Fibroblast of lung (primary cell): Measurements from ENCODE around the gene PVR. TPM values are rescaled to one million over a fixed set of nuclear protein-coding genes. Genes with fewer than 3 reads are reported as not detected.

ENCODE experiments used
- DNase-seq, 2 donors: peaks; one replicate each; pipeline versions ENCODE4 v3.0.0 to v3.0.0-alpha.2; 2010; ENCODE audit warnings: low read depth in 2 of 2
- H2AFZ ChIP-seq: 2 replicates; pipeline ENCODE4 v1.5.1; 2012; ENCODE audit warnings: low read length, control low read depth, inconsistent platforms
- H3K27ac ChIP-seq: 2 replicates; pipeline ENCODE4 v1.5.1; 2011; ENCODE audit warnings: low read length, control low read depth; ENCODE audit not compliant: insufficient read depth
- H3K27me3 ChIP-seq: 2 replicates; pipeline ENCODE4 v1.5.1; 2011; ENCODE audit warnings: mild to moderate bottlenecking, low read length; ENCODE audit not compliant: control insufficient read depth, insufficient read depth
- H3K36me3 ChIP-seq: 2 replicates; pipeline ENCODE4 v1.5.1; 2011; ENCODE audit warnings: low read length; ENCODE audit not compliant: control insufficient read depth, insufficient read depth
- H3K4me1 ChIP-seq: 2 replicates; pipeline ENCODE4 v1.5.1; 2011; ENCODE audit warnings: low read length; ENCODE audit not compliant: control insufficient read depth, insufficient read depth; ENCODE audit errors: extremely low read depth
- H3K4me2 ChIP-seq: 2 replicates; pipeline ENCODE4 v1.5.1; 2011; ENCODE audit warnings: low read length, control low read depth; ENCODE audit not compliant: insufficient read depth; ENCODE audit errors: extremely low read depth
- H3K4me3 ChIP-seq, 4 experiments: fragments of 200-600 bp in 1 of 4; sonication (generic) in 1 of 4; replicated peaks in 1 of 4; 2 replicates each; pipeline ENCODE4 v1.5.1; 2011 to 2016; ENCODE audit warnings: low read length in 4 of 4, low read depth in 3 of 4, mild to moderate bottlenecking in 3 of 4, control low read depth in 2 of 4, inconsistent platforms in 1 of 4, mixed read lengths in 1 of 4; ENCODE audit not compliant: insufficient read depth in 1 of 4; ENCODE audit errors: control extremely low read depth in 1 of 4
- H3K79me2 ChIP-seq: 2 replicates; pipeline ENCODE4 v1.5.1; 2012; ENCODE audit warnings: mild to moderate bottlenecking, low read length, inconsistent platforms; ENCODE audit not compliant: control insufficient read depth, insufficient read depth
- H3K9ac ChIP-seq: 2 replicates; pipeline ENCODE4 v1.5.1; 2011; ENCODE audit warnings: mild to moderate bottlenecking, low read length, control low read depth; ENCODE audit not compliant: insufficient read depth
- H3K9me3 ChIP-seq: 2 replicates; pipeline ENCODE4 v1.5.1; 2012; ENCODE audit warnings: low read depth, low read length; ENCODE audit not compliant: control insufficient read depth, insufficient read depth
- H4K20me1 ChIP-seq: 2 replicates; pipeline ENCODE4 v1.5.1; 2011; ENCODE audit warnings: low read length; ENCODE audit not compliant: control insufficient read depth, insufficient read depth; ENCODE audit errors: extremely low read depth
- CTCF ChIP-seq, 2 donors: IDR thresholded peaks in 1 of 2; conservative IDR thresholded peaks in 1 of 2; 1 replicate in 1 of 2; 2 replicates in 1 of 2; pipeline ENCODE4 v1.5.1; 2011 to 2012; ENCODE audit warnings: low read length in 2 of 2, control low read depth in 1 of 2, inconsistent platforms in 1 of 2, low read depth in 1 of 2, mild to moderate bottlenecking in 1 of 2
- EZH2 ChIP-seq: IDR thresholded peaks from 2 replicates; pipeline ENCODE4 v1.5.1; 2012; ENCODE audit warnings: low read length, control low read depth, mild to moderate bottlenecking; ENCODE audit errors: missing control alignments
- polyA plus RNA-seq, 2 donors: library from polyadenylated mRNA; depleted of rRNA in 1 of 2; stranded (reverse) in 1 of 2; unstranded in 1 of 2; fragments of >200 nt; gene quantifications; 2 replicates each; pipeline ENCODE4 v1.2.1, GENCODE V29; 2011 to 2012; ENCODE audit warnings: missing spikeins in 1 of 2
- total RNA-seq: library from RNA; depleted of rRNA; stranded (reverse); fragments of >200 nt; gene quantifications from 2 replicates; pipeline ENCODE4 v1.2.1, GENCODE V29; 2014

PVR gene
- total and polyA plus RNA-seq, 2 donors (not counting 1 experiment from before 2014, with no cell fraction given), result 229 to 230 TPM

- H2AFZ ChIP-seq, result no peak overlapping the region
- no peak overlapping the region for H3K4me2 ChIP-seq
- TF ChIP-seq EZH2 (no peak), CTCF (conservative IDR thresholded peaks at IDR 0.05 in 1 of 2, IDR thresholded peaks at IDR 0.05 in 1 of 2; ENCODE audit: low read depth in 1 of 2, low read length in 2 of 2) (no peak)
- H3K27ac ChIP-seq, result no peak overlapping the region
- H3K27me3 ChIP-seq, result no peaks in the 10 kb centered on the region
- no peaks in the 10 kb centered on the region for H3K79me2 ChIP-seq
- H3K9me3 ChIP-seq, result no peaks in the 10 kb centered on the region
- H4K20me1 ChIP-seq, result no peaks in the 10 kb centered on the region
- no peak overlapping the region for H3K9ac ChIP-seq
- H3K4me3 ChIP-seq, result no peak overlapping the region
- DNase-seq, result no peak
- no peaks in the 10 kb centered on the region for H3K36me3 ChIP-seq
- H3K4me1 ChIP-seq, result no peaks in the 10 kb centered on the region
These were observed 59.8 kb downstream of the PVR start for GRCh38 chr19:44703336-44704078.

GRCh38 chr19:44704982-44705381 lies 61.3 kb downstream of the PVR start:
- H3K9ac ChIP-seq, result no peak overlapping the region
- no peaks in the 10 kb centered on the region for H3K4me1 ChIP-seq
- no peak overlapping the region for H2AFZ ChIP-seq
- no peaks in the 10 kb centered on the region for H3K27me3 ChIP-seq
- H3K27ac ChIP-seq, result no peak overlapping the region
- DNase-seq, result no peak
- no peak for TF ChIP-seq CTCF (conservative IDR thresholded peaks at IDR 0.05 in 1 of 2, IDR thresholded peaks at IDR 0.05 in 1 of 2; ENCODE audit: low read depth in 1 of 2, low read length in 2 of 2)
- TF ChIP-seq EZH2, result no peak
- no peak overlapping the region for H3K4me2 ChIP-seq
- no peak overlapping the region for H3K4me3 ChIP-seq
- H3K79me2 ChIP-seq, result no peaks in the 10 kb centered on the region
- H3K36me3 ChIP-seq, result no peaks in the 10 kb centered on the region
- no peaks in the 10 kb centered on the region for H3K9me3 ChIP-seq
- H4K20me1 ChIP-seq, result no peaks in the 10 kb centered on the region

GRCh38 chr19:44705502-44706010 lies 61.8 kb downstream of the PVR start:
- Histone ChIP-seq H3K79me2 (no peaks in the 10 kb centered on the region), H3K9ac (no peak overlapping the region), H3K27me3 (no peaks in the 10 kb centered on the region), H3K4me3 (no peak overlapping the region), H4K20me1 (no peaks in the 10 kb centered on the region), H3K27ac (no peak overlapping the region), H2AFZ (no peak overlapping the region), H3K9me3 (no peaks in the 10 kb centered on the region), H3K36me3 (no peaks in the 10 kb centered on the region), H3K4me2 (no peak overlapping the region), H3K4me1 (no peaks in the 10 kb centered on the region)
- DNase-seq, result no peak
- TF ChIP-seq CTCF (conservative IDR thresholded peaks at IDR 0.05 in 1 of 2, IDR thresholded peaks at IDR 0.05 in 1 of 2; ENCODE audit: low read depth in 1 of 2, low read length in 2 of 2) (no peak), EZH2 (no peak)
